ENCODE measurements around the gene CAMTA1.

GRCh38 chr1:7536891-7537591 is 751.8 kb downstream of the CAMTA1 start:
- TF ChIP-seq, protein P1, sequence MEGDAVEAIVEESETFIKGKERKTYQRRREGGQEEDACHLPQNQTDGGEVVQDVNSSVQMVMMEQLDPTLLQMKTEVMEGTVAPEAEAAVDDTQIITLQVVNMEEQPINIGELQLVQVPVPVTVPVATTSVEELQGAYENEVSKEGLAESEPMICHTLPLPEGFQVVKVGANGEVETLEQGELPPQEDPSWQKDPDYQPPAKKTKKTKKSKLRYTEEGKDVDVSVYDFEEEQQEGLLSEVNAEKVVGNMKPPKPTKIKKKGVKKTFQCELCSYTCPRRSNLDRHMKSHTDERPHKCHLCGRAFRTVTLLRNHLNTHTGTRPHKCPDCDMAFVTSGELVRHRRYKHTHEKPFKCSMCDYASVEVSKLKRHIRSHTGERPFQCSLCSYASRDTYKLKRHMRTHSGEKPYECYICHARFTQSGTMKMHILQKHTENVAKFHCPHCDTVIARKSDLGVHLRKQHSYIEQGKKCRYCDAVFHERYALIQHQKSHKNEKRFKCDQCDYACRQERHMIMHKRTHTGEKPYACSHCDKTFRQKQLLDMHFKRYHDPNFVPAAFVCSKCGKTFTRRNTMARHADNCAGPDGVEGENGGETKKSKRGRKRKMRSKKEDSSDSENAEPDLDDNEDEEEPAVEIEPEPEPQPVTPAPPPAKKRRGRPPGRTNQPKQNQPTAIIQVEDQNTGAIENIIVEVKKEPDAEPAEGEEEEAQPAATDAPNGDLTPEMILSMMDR (IDR thresholded peaks at IDR 0.05), result no peak
- TF ChIP-seq EZH2 (IDR thresholded peaks at IDR 0.05), result no peak
- no peak for TF ChIP-seq EZH2phosphoT487 (IDR thresholded peaks at IDR 0.05)

All from neural progenitor cell (in vitro differentiated cells).